ENCODE measurements around the gene UROC1.

The UROC1 gene

GRCh38 chr3:126531051-126531330, 13.4 kb upstream of the UROC1 start:
- in situ Hi-C loops (cut with MboI; ENCODE audit: low sequenced_read_pairs), result no loop called here

GRCh38 chr3:126530171-126531050, 12.8 kb upstream of the UROC1 start:
- in situ Hi-C loops (cut with MboI; ENCODE audit: low sequenced_read_pairs), result no loop called here

GRCh38 chr3:126529585-126530170, 12.1 kb upstream of the UROC1 start:
- in situ Hi-C loops (cut with MboI; ENCODE audit: low sequenced_read_pairs), result no loop called here

GRCh38 chr3:126528800-126529541, 11.4 kb upstream of the UROC1 start:
- in situ Hi-C loops (cut with MboI; ENCODE audit: low sequenced_read_pairs), result no loop called here

GRCh38 chr3:126528419-126528799, 10.8 kb upstream of the UROC1 start:
- in situ Hi-C loops (cut with MboI; ENCODE audit: low sequenced_read_pairs), result no loop called here

- in situ Hi-C loops (cut with MboI; ENCODE audit: low sequenced_read_pairs), result no loop called here
Measured at GRCh38 chr3:126527455-126528211, 10.1 kb upstream of the UROC1 start.

GRCh38 chr3:126527006-126527405, 9.4 kb upstream of the UROC1 start:
- in situ Hi-C loops (cut with MboI; ENCODE audit: low sequenced_read_pairs), result no loop called here

GRCh38 chr3:126526668-126527005, 9.1 kb upstream of the UROC1 start:
- in situ Hi-C loops (cut with MboI; ENCODE audit: low sequenced_read_pairs), result no loop called here

GRCh38 chr3:126525853-126526667, 8.5 kb upstream of the UROC1 start:
- in situ Hi-C loops (cut with MboI; ENCODE audit: low sequenced_read_pairs), result no loop called here

- in situ Hi-C loops (cut with MboI; ENCODE audit: low sequenced_read_pairs), result no loop called here
Measured at GRCh38 chr3:126525091-126525852, 7.7 kb upstream of the UROC1 start.

- in situ Hi-C loops (cut with MboI; ENCODE audit: low sequenced_read_pairs), result no loop called here
Measured at GRCh38 chr3:126524429-126524988, 6.9 kb upstream of the UROC1 start.

- in situ Hi-C loops (cut with MboI; ENCODE audit: low sequenced_read_pairs), result no loop called here
Measured at GRCh38 chr3:126523745-126524428, 6.3 kb upstream of the UROC1 start, which contains the start of gene CHST13. Gene CHST13 (plus strand): TSS chr3:126524155. CDS start chr3:126524333, 178 bp downstream.

- in situ Hi-C loops (cut with MboI; ENCODE audit: low sequenced_read_pairs), result no loop called here
Measured at GRCh38 chr3:126522363-126522788, 4.8 kb upstream of the UROC1 start.

- in situ Hi-C loops (cut with MboI; ENCODE audit: low sequenced_read_pairs), result no loop called here
Measured at GRCh38 chr3:126521122-126521891, 3.7 kb upstream of the UROC1 start.

GRCh38 chr3:126519506-126520455, 2.2 kb upstream of the UROC1 start:
- in situ Hi-C loops (cut with MboI; ENCODE audit: low sequenced_read_pairs), result no loop called here

GRCh38 chr3:126518779-126519177, 1.2 kb upstream of the UROC1 start:
- in situ Hi-C loops (cut with MboI; ENCODE audit: low sequenced_read_pairs), result no loop called here
